HCT116 (cell line): ENCODE measurements around the gene ADARB1.

ENCODE experiments used
- CBX3 ChIP-seq: IDR thresholded peaks from 2 replicates; pipeline ENCODE4 v1.6.1; 2012; ENCODE audit warnings: low read depth
- CEBPB ChIP-seq: IDR thresholded peaks from 2 replicates; pipeline ENCODE4 v1.6.1; 2012; ENCODE audit warnings: low read depth
- CTCF ChIP-seq, 3 experiments: fragments of 200-600 bp in 1 of 3; sonication (generic) in 1 of 3; IDR thresholded peaks in 2 of 3; conservative IDR thresholded peaks in 1 of 3; 2 replicates each; pipeline ENCODE4 v1.5.1; 2012 to 2017; ENCODE audit warnings: low read depth in 2 of 3, low read length in 2 of 3, antibody characterized with exemption in 1 of 3, borderline replicate concordance in 1 of 3, control low read depth in 1 of 3, mild to moderate bottlenecking in 1 of 3, mixed read lengths in 1 of 3, mixed run types in 1 of 3, moderate library complexity in 1 of 3; ENCODE audit not compliant: insufficient read depth in 1 of 3
- FOSL1 ChIP-seq: IDR thresholded peaks from 2 replicates; pipeline ENCODE4 v1.6.1; 2012; ENCODE audit warnings: low read depth
- MAX ChIP-seq: IDR thresholded peaks from 2 replicates; pipeline ENCODE4 v1.6.1; 2012
- POLR2A ChIP-seq: IDR thresholded peaks from 2 replicates; pipeline ENCODE4 v1.7.0; 2011; ENCODE audit warnings: borderline replicate concordance; ENCODE audit not compliant: insufficient read depth, insufficient read length; ENCODE audit errors: extremely low read depth
- POLR2AphosphoS5 ChIP-seq: IDR thresholded peaks from 2 replicates; pipeline ENCODE4 v1.6.1; 2011; ENCODE audit warnings: mild to moderate bottlenecking, low read depth, low read length, moderate library complexity
- SP1 ChIP-seq: IDR thresholded peaks from 2 replicates; pipeline ENCODE4 v1.6.1; 2012; ENCODE audit warnings: low read depth
- SRF ChIP-seq: IDR thresholded peaks from 2 replicates; pipeline ENCODE4 v1.6.1; 2012; ENCODE audit warnings: low read depth
- ZFX ChIP-seq: fragments of 450-650 bp; IDR thresholded peaks from 2 replicates; pipeline ENCODE4 v1.6.1; 2017

GRCh38 chr21:45196620-45197019 is 122.2 kb downstream of the ADARB1 start:
- TF ChIP-seq CTCF (IDR thresholded peaks at IDR 0.05 in 2 of 3, conservative IDR thresholded peaks at IDR 0.05 in 1 of 3; ENCODE audit: borderline replicate concordance in 1 of 3, insufficient read depth in 1 of 3, low read depth in 2 of 3, low read length in 2 of 3), result no peak
- no peak for TF ChIP-seq SP1
- TF ChIP-seq POLR2A, result no peak
- TF ChIP-seq MAX, result no peak
- TF ChIP-seq CBX3, result no peak
- no peak for TF ChIP-seq ZFX
- TF ChIP-seq POLR2AphosphoS5, result no peak
- TF ChIP-seq SRF, result no peak
- no peak for TF ChIP-seq FOSL1
- TF ChIP-seq CEBPB, result no peak
